NCI-H1694 treated with DMSO at 0.1 percent for 48 hours (cell line): ENCODE data around the gene NRXN2.
"Not testable (repeated sequence)": the region's sequence is repeated elsewhere in the genome, so short reads cannot be mapped to it uniquely, and the experiment has no call there.

Source experiments
- DNase-seq: peaks from one replicate; lab custom pipeline; 2025; lab: John Stamatoyannopoulos, UW

NRXN2 gene

DNA sequence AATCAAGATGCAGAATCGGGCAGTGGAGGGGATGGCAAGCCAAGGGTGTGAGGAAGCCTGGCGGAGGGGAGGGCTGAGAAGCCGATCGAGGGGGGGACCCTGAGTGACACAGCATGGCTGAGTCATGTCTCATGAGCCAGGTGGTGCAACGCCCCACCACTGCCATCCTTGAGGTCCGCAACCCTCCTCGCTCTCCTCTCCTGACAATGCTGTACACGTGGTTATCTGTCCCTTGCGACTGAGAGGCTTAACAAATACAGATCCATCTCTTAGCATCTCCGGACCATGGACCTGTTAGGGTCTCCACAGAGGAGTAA is 117.8 kb downstream of the NRXN2 start:
- DNase-seq: no peak

DNA sequence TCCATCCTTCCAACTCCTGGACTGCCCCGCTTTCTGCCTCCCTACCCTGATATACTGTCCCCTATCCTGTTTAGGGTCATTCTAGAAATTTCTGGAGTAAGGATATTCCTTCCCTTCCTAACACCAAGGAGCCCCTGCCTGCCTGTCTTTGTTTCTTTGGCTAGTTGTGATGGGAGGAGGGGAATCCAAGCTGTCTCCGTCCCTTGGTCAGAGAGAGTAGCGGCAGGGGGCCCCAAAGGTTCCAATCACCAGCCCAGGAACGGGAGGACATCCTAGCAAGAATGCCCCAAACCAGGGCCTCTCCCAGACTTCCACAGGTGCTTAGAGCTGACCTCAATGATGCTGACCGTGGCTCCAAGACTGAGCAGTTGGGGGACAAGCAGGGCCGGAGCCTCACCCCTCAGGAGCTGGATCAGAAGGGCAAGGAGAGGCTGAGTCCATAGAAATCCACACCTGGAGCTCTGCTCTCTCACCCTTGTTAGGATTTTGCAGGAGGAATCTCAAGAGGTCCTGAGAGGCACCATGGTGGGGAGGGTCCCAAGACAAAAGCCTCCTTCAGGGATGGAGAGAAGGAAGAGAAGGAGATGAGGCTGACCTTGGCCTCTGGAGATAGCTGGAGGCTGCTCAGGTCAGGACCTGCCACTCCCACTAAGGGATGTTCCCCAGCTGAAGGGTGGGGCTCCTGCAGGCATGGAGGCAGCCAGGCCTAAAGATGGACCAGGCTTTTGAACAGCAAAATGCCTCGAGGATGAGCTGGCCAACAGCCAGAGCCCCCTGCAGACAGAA is 118.3 kb downstream of the NRXN2 start:
- DNase-seq: no peak

DNA sequence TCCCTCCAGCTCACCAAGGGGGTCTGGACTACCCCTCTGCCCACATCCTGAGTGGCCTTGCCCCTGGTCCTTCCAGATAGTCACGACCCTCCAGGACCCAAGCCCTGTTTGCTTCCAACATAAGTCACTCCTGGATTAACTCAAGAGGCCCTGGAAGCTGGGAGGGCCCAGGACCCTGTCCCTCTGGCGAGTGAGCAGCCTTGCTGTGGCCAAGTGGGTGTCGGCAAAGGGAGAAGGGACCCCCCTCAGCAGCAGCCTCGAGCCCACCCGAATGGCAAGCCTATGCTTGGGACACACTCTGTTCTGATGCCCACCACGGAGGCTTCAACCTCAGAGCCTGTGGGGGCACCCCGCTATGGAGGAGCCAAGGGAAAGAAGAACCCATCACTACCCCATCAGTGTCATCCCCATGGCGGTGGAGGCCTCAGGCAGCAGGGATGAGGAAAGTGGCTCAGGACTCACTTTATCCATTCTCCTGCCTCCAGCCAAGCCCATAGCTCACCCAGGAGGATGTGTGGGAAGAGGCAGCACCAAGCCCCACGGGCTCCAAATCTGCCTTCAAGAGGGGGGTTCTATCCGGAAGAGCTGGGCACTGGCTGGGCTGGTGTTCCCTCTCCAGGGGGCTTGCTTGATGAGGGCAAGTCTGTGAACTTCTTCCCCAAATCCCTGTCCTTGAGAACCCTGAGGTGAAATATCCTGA is 119.4 kb downstream of the NRXN2 start:
- DNase-seq: no peak

DNA sequence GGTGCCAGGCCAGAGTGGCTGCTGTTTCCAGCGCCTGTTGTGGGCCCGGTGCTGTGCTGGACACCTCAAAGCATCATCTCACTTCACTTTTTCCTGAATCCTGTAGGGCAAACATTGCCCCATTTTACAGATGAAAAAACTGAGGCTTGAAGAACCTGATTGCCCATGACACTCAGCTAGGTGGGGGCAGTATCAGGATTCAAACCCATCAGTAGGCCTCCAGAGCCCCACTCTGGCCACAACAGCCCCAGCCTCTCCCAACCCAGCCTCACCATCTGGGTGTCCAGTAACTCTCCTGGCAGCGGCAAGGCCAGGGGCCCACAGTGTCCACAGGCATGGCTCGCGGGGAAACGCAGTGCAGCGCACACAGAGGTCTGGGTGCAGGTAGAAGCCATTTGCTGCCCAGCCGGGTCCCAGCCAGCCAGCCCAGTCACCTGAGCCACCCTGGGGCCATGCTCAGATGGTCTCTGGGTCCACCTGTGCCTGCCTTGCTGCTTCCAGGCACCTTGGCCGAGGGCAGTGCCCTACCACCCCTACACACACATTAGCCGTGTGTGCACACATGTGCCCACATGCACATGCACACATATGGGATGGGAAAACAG is 120.4 kb downstream of the NRXN2 start:
- DNase-seq: no peak

- DNase-seq: no peak
These were observed 121.2 kb downstream of the NRXN2 start for GRCh38 chr11:64601605-64602465.

- DNase-seq: no peak
These were observed 122.6 kb downstream of the NRXN2 start for GRCh38 chr11:64600281-64600992.

DNA sequence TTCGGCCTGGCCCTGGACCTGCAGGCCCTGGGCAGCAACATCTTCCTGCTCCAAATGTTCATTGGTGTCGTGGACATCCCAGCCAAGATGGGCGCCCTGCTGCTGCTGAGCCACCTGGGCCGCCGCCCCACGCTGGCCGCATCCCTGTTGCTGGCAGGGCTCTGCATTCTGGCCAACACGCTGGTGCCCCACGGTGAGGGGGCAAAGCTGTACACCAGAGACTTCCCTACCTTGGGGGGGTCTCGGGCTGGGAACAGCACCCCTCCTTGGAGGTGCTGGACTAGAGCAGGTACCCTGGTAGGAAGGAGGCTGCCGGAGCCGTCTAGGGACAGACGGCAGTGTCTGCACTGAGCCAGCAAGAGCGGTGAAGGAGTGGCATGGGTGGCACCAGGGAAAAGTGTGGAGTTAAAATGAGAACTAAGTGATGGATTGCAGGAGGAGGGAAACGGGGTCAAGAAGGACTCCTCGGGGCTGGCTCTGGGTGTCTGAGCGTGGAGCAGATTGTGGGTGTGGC is 123.2 kb downstream of the NRXN2 start:
- DNase-seq: no peak

GRCh38 chr11:64598797-64599697 is 124.0 kb downstream of the NRXN2 start:
- no peak for DNase-seq

DNA sequence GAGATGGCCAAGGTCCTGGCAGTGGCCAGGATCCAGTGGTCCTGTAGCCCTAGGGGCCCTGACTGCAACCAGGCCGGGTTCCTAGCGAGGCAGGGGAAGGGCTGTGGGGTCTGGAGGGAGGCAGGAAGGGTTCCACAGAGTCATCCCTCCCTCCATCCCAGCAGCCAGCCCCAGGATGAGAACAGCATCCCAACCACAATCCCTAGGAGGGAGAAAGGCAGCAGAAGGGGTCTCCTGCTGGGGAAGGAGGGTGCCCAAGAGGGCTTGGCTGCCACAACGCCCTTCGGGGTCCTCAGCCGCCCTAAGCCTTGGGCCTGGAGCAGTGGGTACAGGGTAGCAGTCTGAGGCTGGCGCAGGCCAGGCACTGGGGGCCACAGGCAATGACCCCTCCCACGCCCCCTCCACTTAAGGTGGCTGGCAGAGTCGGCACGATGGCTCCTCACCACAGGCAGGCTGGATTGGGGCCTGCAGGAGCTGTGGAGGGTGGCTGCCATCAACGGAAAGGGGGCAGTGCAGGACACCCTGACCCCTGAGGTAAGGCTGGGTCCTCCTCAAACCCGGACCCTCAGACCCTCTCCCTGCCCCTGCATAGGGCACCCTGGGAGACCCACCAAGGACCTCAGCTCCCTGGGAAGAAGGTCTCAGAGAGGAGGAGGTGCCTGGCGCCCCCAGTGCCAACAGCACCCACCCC is 124.7 kb downstream of the NRXN2 start:
- no peak for DNase-seq

DNA sequence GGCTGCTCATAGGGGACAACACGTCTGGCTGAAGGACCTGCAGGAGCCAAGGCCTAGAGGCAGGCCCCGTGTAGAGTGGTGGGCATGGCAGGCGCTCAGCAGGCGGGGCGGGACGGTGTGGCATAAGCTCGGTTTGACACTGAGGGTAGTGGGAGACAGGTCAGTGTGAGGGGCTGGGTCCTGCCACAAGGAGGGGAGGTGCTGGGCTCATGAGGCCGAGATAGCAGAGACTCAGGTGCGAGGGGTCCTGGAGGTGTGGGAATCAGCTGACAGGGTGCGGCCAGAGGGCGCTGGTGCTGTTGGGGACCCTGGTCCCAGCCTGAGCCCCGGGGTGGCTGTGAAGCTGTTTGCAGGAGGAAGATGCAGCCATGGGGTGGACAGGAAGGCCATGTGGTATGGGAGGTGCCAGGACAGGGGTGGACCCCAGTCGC is 125.3 kb downstream of the NRXN2 start:
- DNase-seq: no peak

- DNase-seq: not testable (repeated sequence)
These were observed 127.1 kb downstream of the NRXN2 start for GRCh38 chr11:64595922-64596321.

DNA sequence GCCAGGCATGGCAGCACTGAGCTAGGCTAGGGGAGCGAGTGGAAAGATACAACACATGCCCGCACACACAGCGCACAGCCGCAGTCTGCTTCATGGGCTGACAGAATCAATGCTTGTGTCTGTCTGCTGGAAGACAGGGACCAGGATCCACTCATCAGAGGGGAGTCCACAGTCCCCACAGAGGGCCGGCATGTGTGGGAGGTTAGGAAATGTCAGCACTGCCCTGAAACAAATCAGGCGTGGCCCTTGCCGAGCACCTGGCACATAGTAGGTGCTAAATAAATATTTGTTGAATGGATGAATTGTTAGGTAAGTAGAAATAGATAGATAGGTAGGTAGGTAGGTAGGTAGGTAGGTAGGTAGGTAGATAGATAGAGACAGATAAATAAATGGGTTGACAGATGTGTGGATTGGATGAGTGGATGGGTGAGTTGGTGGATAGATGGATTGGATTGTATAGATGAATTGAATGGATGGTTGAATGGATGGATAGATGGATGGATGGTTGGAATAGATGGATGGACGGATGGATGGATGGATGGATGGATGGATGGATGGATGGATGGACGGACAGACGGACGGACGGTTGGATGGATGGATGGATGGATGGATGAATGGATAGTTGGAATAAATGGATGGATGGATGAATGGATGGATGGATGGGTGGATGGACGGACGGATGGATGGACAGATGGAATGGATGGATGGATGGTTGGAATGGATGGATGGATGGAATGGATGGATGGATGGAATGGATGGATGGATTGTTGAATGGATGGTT is 128.6 kb downstream of the NRXN2 start:
- no peak for DNase-seq

DNA sequence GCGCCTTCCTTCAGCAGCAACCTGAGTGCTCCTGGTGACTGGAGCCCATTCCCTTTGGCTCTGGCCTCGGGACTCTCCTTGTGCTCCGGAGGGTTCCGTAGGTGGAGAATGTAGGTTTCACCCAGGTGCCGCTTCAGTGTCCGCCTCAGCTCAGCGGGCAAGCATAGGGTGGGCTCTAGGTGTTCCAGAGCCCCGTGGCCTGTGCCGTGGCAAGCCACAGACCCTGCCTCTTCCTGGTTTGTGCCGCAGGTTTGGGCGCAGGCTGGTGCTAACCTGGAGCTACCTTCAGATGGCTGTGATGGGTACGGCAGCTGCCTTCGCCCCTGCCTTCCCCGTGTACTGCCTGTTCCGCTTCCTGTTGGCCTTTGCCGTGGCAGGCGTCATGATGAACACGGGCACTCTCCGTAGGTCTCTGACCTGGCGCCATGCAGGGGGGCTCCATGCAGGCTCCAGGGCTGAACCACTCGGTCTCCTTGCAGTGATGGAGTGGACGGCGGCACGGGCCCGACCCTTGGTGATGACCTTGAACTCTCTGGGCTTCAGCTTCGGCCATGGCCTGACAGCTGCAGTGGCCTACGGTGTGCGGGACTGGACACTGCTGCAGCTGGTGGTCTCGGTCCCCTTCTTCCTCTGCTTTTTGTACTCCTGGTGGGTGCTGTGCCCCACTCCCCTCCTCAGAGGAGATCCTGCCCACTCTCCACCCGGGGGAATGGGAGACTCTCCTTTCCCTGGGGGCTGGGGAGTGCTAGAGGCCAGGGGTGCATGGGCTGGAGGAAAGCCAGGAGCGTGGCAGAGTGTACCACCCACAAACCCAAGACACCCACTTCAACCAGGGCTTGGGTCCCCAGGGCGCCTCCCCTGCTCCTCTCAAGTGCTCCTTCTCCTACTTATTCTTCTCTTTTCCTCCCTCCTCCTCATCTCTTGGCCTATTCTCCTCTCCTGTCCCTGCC is 129.6 kb downstream of the NRXN2 start:
- DNase-seq: no peak

DNA sequence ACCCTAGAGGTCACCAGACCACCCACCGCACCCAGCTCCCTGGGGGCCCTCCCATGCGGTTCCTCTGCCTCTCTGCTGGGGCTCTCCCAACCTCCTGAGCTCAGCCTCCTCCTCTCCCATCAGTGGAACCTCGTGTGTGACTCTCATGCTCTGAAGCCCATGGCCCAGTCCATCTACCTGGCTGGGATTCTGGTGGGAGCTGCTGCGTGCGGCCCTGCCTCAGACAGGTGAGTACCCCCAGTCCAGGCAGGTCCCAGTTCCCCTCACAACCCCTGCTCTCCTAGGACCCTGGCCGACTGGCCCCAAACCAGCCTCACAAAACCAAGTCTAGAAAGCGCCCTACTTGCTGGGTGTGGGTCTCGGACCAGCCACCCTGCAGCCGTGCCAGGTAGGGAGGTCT is 130.3 kb downstream of the NRXN2 start:
- DNase-seq: no peak

DNA sequence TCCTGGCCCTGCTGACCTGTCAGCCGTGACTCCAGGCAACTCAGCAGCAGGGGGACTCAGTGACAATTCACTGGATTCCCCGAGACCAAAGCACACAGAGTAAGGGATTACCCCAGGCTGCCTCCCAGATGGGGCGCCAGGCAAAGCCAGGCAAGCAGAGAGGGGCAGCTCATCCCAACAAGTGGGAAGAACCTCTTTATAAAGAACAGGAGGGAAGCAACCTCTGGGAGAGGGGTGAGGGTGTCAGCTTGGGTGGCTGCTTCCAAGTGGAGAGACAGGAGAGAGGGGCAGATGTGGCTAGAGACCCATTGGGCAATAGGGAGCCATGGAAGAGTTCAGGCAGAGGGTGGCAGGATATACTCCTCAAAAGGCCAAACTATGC is 130.8 kb downstream of the NRXN2 start:
- no peak for DNase-seq

GRCh38 chr11:64591257-64592233 is 131.5 kb downstream of the NRXN2 start:
- DNase-seq: no peak

DNA sequence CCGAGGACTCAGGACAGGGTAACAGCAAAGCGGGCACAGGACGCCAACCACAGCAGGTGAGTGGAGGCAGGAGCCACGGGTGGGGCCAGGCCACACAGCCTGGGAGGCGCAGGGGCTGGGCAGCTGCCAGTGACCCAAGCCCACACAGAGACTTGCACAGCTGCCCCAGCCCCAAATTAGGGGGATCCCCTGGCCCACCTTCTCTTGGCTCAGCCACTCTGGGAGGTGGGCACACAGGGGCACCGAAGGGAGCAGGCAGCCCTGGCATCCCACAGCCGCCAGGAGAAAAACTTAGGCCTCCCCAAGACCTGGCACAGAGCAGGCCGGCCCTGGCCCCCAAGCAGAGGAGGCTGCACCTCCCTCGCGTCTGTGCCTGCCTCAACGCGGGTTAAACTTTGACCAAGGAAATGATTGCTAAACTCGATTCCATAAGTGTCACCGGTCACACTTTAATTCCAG is 132.2 kb downstream of the NRXN2 start, which contains the start of gene SLC22A12:
TSS of gene SLC22A12 (plus strand) at position 458 of the 459 bp plus-strand sequence. CDS start 337 bp downstream, outside the sequence.
- DNase-seq: no peak
